K562 (cell line): ENCODE measurements around the gene ACSF3. TPM values are rescaled to one million over a fixed set of nuclear protein-coding genes. Genes with fewer than 3 reads are reported as not detected.

Experiments
- CBX3 ChIP-seq, 2 experiments: IDR thresholded peaks; 1 replicate in 1 of 2; 2 replicates in 1 of 2; pipeline ENCODE4 v1.6.1; 2012; ENCODE audit warnings: inconsistent platforms in 2 of 2, low read length in 2 of 2, borderline replicate concordance in 1 of 2, control low read depth in 1 of 2
- CHD1 ChIP-seq: fragments of 200-600 bp; sonication (generic); IDR thresholded peaks from one replicate; pipeline ENCODE4 v1.6.1; 2012; ENCODE audit warnings: mild to moderate bottlenecking, moderate library complexity, low read length, inconsistent platforms
- HNRNPLL ChIP-seq: fragments of 200-400 bp; formaldehyde crosslinking; IDR thresholded peaks from 2 replicates; pipeline ENCODE4 v1.6.1; 2017; ENCODE audit warnings: low read length, low read depth, mild to moderate bottlenecking; ENCODE audit not compliant: poor library complexity, severe bottlenecking
- JUNB ChIP-seq: fragments of 450-650 bp; formaldehyde crosslinking; conservative IDR thresholded peaks from 2 replicates; pipeline ENCODE4 v1.4.0; 2020; ENCODE audit warnings: mild to moderate bottlenecking
- L3MBTL2 ChIP-seq: fragments of 450-650 bp; IDR thresholded peaks from 2 replicates; pipeline ENCODE4 v1.6.1; 2016; ENCODE audit warnings: mild to moderate bottlenecking, moderate library complexity
- NBN ChIP-seq: fragments of 450-650 bp; IDR thresholded peaks from 2 replicates; pipeline ENCODE4 v1.6.1; 2016; ENCODE audit warnings: low read depth, mild to moderate bottlenecking
- NEUROD1 ChIP-seq: fragments of 150-350 bp; IDR thresholded peaks from 2 replicates; pipeline ENCODE4 v1.6.1; 2014; ENCODE audit warnings: borderline replicate concordance, low read length, low read depth; ENCODE audit not compliant: partially characterized antibody
- PCBP2 ChIP-seq: fragments of 200-400 bp; formaldehyde crosslinking; IDR thresholded peaks from 2 replicates; pipeline ENCODE4 v1.6.1; 2018; ENCODE audit warnings: low read length, low read depth, mild to moderate bottlenecking, moderate library complexity; ENCODE audit not compliant: poor library complexity, severe bottlenecking
- PHB ChIP-seq: fragments of 250-450 bp; sonication (Bioruptor Pico); IDR thresholded peaks from 2 replicates; pipeline ENCODE4 v1.5.0; 2021
- RCOR1 ChIP-seq, 2 experiments: IDR thresholded peaks; 2 replicates each; pipeline ENCODE4 v1.6.1; 2012; ENCODE audit warnings: low read depth in 2 of 2, low read length in 2 of 2, borderline replicate concordance in 1 of 2, improper control_type of control experiment in 1 of 2
- SAP30 ChIP-seq: fragments of 200-600 bp; sonication (generic); IDR thresholded peaks from 2 replicates; pipeline ENCODE4 v1.6.1; 2012; ENCODE audit warnings: borderline replicate concordance, low read depth, mild to moderate bottlenecking, moderate library complexity, low read length, control low read depth, inconsistent platforms; ENCODE audit not compliant: insufficient read depth, poor library complexity, severe bottlenecking
- YY1 ChIP-seq, 3 experiments: IDR thresholded peaks; 2 replicates each; pipeline ENCODE4 v1.6.1; 2011; ENCODE audit warnings: low read length in 2 of 3, mild to moderate bottlenecking in 2 of 3, moderate library complexity in 2 of 3, borderline replicate concordance in 1 of 3, control low read depth in 1 of 3, low read depth in 1 of 3; ENCODE audit not compliant: insufficient read depth in 3 of 3, insufficient replicate concordance in 2 of 3, control insufficient read depth in 1 of 3, insufficient read length in 1 of 3; ENCODE audit errors: extremely low read depth in 1 of 3
- ZKSCAN1 ChIP-seq: fragments of 150-350 bp; IDR thresholded peaks from 2 replicates; pipeline ENCODE4 v1.6.1; 2016; ENCODE audit warnings: low read depth, low read length
- ZNF239 ChIP-seq: fragments of 250-450 bp; sonication (Bioruptor Pico); IDR thresholded peaks from 2 replicates; pipeline ENCODE4 v1.4.0; 2020; ENCODE audit warnings: mild to moderate bottlenecking
- ZNF75A ChIP-seq: fragments of 450-650 bp; formaldehyde crosslinking; IDR thresholded peaks from 2 replicates; pipeline ENCODE4 v1.4.0; 2020; ENCODE audit warnings: mild to moderate bottlenecking
- polyA plus RNA-seq, 8 experiments: library from polyadenylated mRNA; depleted of rRNA in 4 of 8; stranded (reverse) in 5 of 8; unstranded in 3 of 8; fragments of >200 nt; fragmentation: Nextera tagmentation in 2 of 8; fragmentation: Illumina TruSeq in 1 of 8; extraction: Ambion mirVana in 2 of 8; extraction: Trizol in 1 of 8; gene quantifications; 2 replicates each; pipeline versions ENCODE4 v1.2.1 to v1.2.3, GENCODE V29; 2011 to 2014; ENCODE audit warnings: inconsistent platforms in 1 of 8, missing spikeins in 1 of 8
- total RNA-seq, 7 experiments: library from RNA; depleted of rRNA in 6 of 7; stranded (reverse); fragments of >200 nt in 6 of 7; fragmentation: Illumina TruSeq in 2 of 7; extraction: Trizol in 2 of 7; gene quantifications; 2 replicates each; pipeline versions ENCODE4 v1.2.1 to v1.2.3, GENCODE V29; 2011 to 2021; ENCODE audit warnings: low replicate concordance in 1 of 7
- TF ChIP-seq, protein P1 (sequence below): fragments of 450-650 bp; formaldehyde crosslinking; conservative IDR thresholded peaks from 2 replicates; pipeline ENCODE4 v1.4.0; 2022; ENCODE audit warnings: mild to moderate bottlenecking, missing genetic modification characterization
- TF ChIP-seq, protein P2 (sequence below), 3 experiments: IDR thresholded peaks in 2 of 3; conservative IDR thresholded peaks in 1 of 3; 2 replicates each; pipeline ENCODE4 v1.5.1; 2011 to 2012; ENCODE audit warnings: low read length in 3 of 3, mild to moderate bottlenecking in 3 of 3, control low read depth in 2 of 3, improper control_type of control experiment in 1 of 3, inconsistent platforms in 1 of 3, low read depth in 1 of 3, mixed read lengths in 1 of 3, moderate library complexity in 1 of 3; ENCODE audit not compliant: insufficient read depth in 2 of 3

ACSF3 gene
- total and polyA plus RNA-seq, 9 of the 15 experiments (the other 6 are each of a cell fraction or from before 2014, with no cell fraction given), result 0.77 to 32.8 (median 14.7) TPM

DNA sequence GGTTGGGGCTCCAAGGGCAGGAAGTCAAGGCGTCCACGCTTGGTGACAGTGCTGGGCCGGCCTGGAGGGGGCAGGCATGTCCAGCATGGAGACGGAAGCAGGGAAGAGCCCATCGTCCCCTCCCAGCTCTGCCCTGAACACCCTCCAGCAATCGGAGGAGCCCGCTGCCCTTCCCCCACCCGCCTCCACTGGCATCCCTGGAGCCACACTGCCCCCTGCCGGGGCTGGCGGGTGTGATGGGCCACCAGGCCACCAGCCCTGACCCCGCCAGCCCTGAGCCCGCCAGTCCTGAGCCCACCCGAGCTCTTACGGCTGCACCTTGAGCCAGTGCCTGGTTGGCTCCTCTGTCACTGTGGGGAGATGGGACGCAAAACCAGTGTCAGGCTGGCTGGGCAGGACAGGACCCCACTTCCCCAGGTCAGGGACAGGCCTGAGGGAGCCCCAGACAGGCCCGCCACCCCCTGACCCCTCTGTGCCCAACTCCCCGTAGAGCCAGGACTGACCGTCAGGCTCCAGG is 73.8 kb downstream of the ACSF3 start (continued):
- TF ChIP-seq, protein P1, sequence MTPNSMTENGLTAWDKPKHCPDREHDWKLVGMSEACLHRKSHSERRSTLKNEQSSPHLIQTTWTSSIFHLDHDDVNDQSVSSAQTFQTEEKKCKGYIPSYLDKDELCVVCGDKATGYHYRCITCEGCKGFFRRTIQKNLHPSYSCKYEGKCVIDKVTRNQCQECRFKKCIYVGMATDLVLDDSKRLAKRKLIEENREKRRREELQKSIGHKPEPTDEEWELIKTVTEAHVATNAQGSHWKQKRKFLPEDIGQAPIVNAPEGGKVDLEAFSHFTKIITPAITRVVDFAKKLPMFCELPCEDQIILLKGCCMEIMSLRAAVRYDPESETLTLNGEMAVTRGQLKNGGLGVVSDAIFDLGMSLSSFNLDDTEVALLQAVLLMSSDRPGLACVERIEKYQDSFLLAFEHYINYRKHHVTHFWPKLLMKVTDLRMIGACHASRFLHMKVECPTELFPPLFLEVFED, result no peak
- TF ChIP-seq NEUROD1 (peak; percentile 60), RCOR1 (IDR thresholded peaks at IDR 0.05; ENCODE audit: borderline replicate concordance in 1 of 2, low read depth in 2 of 2, low read length in 2 of 2) (peak in 1 of 2 experiments; percentile 85; a peak in 2 of 4 replicates), JUNB (CRISPR knock-in tag) (no peak), NBN (peak; percentile 65; the same call in 1 of the 2 replicates), SAP30 (no peak), ZNF239 (CRISPR knock-in tag) (no peak), ZKSCAN1 (peak; percentile 79), CHD1 (no peak), L3MBTL2 (peak; percentile 32; the same call in 1 of the 2 replicates), YY1 (IDR thresholded peaks at IDR 0.05; ENCODE audit: borderline replicate concordance in 1 of 3, control insufficient read depth in 1 of 3, extremely low read depth in 1 of 3, insufficient read depth in 3 of 3, insufficient read length in 1 of 3, insufficient replicate concordance in 2 of 3, low read depth in 1 of 3, low read length in 2 of 3) (peak in 2 of 3 experiments; percentile 43 to 64), PHB (CRISPR knock-in tag) (no peak), CBX3 (IDR thresholded peaks at IDR 0.05; ENCODE audit: borderline replicate concordance in 1 of 2, low read length in 2 of 2) (0 out of 3 replicates have a peak, but pooled peaks of 1 of the 2 experiments have one; percentile 8), PCBP2 (no peak), ZNF75A (no peak), HNRNPLL (no peak)
- TF ChIP-seq, protein P2, sequence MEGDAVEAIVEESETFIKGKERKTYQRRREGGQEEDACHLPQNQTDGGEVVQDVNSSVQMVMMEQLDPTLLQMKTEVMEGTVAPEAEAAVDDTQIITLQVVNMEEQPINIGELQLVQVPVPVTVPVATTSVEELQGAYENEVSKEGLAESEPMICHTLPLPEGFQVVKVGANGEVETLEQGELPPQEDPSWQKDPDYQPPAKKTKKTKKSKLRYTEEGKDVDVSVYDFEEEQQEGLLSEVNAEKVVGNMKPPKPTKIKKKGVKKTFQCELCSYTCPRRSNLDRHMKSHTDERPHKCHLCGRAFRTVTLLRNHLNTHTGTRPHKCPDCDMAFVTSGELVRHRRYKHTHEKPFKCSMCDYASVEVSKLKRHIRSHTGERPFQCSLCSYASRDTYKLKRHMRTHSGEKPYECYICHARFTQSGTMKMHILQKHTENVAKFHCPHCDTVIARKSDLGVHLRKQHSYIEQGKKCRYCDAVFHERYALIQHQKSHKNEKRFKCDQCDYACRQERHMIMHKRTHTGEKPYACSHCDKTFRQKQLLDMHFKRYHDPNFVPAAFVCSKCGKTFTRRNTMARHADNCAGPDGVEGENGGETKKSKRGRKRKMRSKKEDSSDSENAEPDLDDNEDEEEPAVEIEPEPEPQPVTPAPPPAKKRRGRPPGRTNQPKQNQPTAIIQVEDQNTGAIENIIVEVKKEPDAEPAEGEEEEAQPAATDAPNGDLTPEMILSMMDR (IDR thresholded peaks at IDR 0.05 in 2 of 3, conservative IDR thresholded peaks at IDR 0.05 in 1 of 3; ENCODE audit: insufficient read depth in 2 of 3, low read depth in 1 of 3, low read length in 3 of 3), result peak; percentile 92 to 97 (median 95)
